ENCODE results near the gene MAP2.

MAP2 gene

GRCh38 chr2:209565896-209566582 lies 142.2 kb downstream of the MAP2 start:
- no peak for DNase-seq
- H3K27ac Mint-ChIP-seq, result no peak overlapping the region
- no peak for TF ChIP-seq CTCF (IDR thresholded peaks at IDR 0.05)
- H3K4me1 Mint-ChIP-seq, result peaks cover 4% of the 10 kb centered on the region
- H3K9me3 Mint-ChIP-seq, result no peaks in the 10 kb centered on the region
- H3K27me3 Mint-ChIP-seq (ENCODE audit: low read depth, poor library complexity), result peaks cover 3% of the 10 kb centered on the region
- H3K36me3 Mint-ChIP-seq (ENCODE audit: low read depth), result no peaks in the 10 kb centered on the region
- H3K4me3 Mint-ChIP-seq, result no peak overlapping the region

- H3K27ac Mint-ChIP-seq, result no peak overlapping the region
- no peaks in the 10 kb centered on the region for H3K9me3 Mint-ChIP-seq
- no peaks in the 10 kb centered on the region for H3K27me3 Mint-ChIP-seq (ENCODE audit: low read depth, poor library complexity)
- H3K36me3 Mint-ChIP-seq (ENCODE audit: low read depth), result no peaks in the 10 kb centered on the region
- no peak overlapping the region for H3K4me3 Mint-ChIP-seq
- H3K4me1 Mint-ChIP-seq, result no peaks in the 10 kb centered on the region
- no peak for DNase-seq
- TF ChIP-seq CTCF (IDR thresholded peaks at IDR 0.05), result no peak
Observed at GRCh38 chr2:209570194-209570593, 146.3 kb downstream of the MAP2 start.

GRCh38 chr2:209574515-209574914 lies 150.7 kb downstream of the MAP2 start:
- DNase-seq, result no peak
- Mint-ChIP-seq H3K27me3 (ENCODE audit: low read depth, poor library complexity) (peaks cover 4% of the 10 kb centered on the region), H3K4me3 (no peak overlapping the region), H3K27ac (no peak overlapping the region), H3K9me3 (no peaks in the 10 kb centered on the region), H3K36me3 (ENCODE audit: low read depth) (no peaks in the 10 kb centered on the region), H3K4me1 (peaks cover 18% of the 10 kb centered on the region)
- TF ChIP-seq CTCF (IDR thresholded peaks at IDR 0.05), result no peak

GRCh38 chr2:209577376-209578357 lies 153.8 kb downstream of the MAP2 start:
- Mint-ChIP-seq H3K27ac (no peak overlapping the region), H3K9me3 (no peaks in the 10 kb centered on the region), H3K36me3 (ENCODE audit: low read depth) (no peaks in the 10 kb centered on the region), H3K27me3 (ENCODE audit: low read depth, poor library complexity) (peaks cover 4% of the 10 kb centered on the region), H3K4me3 (no peak overlapping the region), H3K4me1 (peaks cover 19% of the 10 kb centered on the region)
- no peak for DNase-seq
- peak; percentile 40 for TF ChIP-seq CTCF (IDR thresholded peaks at IDR 0.05)

- Mint-ChIP-seq H3K27me3 (ENCODE audit: low read depth, poor library complexity) (peaks cover 4% of the 10 kb centered on the region), H3K4me1 (peaks cover 19% of the 10 kb centered on the region), H3K9me3 (no peaks in the 10 kb centered on the region), H3K4me3 (no peak overlapping the region), H3K27ac (no peak overlapping the region), H3K36me3 (ENCODE audit: low read depth) (no peaks in the 10 kb centered on the region)
- DNase-seq, result no peak
- TF ChIP-seq CTCF (IDR thresholded peaks at IDR 0.05), result no peak
Observed at GRCh38 chr2:209578394-209579001, 154.7 kb downstream of the MAP2 start.

Data from nephron progenitor cell (in vitro differentiated cells).